ENCODE results near the gene PRRX1. TPM values are rescaled to one million over a fixed set of nuclear protein-coding genes. Genes with fewer than 3 reads are reported as not detected.

The PRRX1 gene
- total RNA-seq, 4 donors from 2014 or later, result 1.0 to 30.5 (median 2.2) TPM

DNA sequence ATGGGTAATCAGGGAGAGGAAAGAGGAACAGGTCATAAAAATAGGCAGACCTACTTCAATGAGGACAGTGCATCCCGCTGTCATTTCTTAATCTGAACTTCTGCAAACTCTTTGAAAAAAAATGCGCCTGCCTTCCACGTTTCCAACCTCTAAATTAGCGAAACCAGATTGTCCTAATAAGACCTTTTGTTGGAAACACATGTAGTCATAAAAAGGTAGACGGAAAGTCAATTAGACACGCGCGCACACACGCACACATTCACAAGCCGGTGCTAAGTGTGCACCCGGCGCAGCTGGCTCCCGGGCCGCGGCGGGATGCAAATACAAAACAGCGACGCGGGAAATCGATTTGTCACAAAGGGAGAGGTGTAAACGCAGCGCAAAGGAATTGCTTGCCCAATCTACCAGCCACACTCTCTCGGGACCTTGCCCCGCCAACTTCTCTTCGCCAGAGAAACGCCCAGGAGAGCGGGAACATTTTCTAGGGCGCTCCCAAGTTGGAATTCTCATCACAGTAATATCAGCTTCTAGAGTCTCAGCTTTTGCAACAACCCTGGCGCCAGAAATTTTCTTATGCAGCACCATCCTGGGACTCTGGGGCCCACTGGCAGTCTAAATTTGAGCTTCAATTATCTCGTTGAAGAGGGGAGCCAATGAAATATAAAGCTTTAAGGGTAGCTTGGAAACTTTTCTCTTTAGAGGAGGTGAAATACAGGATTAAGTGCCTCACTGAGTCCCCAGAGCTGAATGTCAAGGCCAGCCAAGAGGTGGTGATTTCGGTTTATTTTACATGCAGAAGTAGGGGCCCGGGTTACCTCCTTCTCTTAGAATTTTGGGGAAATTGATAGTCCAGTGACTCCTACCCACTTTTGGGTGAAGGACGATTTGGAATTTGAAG lies 4.5 kb downstream of the PRRX1 start:
- peaks cover 0 to 24% of the 10 kb centered on the region in 2 donors for H3K27me3 ChIP-seq
- no peaks in the 10 kb centered on the region for H3K36me3 ChIP-seq
- DNase-seq, result no peak
- no peak overlapping the region for H3K27ac ChIP-seq
- no peaks in the 10 kb centered on the region for H3K9me3 ChIP-seq
- TF ChIP-seq, protein P1, sequence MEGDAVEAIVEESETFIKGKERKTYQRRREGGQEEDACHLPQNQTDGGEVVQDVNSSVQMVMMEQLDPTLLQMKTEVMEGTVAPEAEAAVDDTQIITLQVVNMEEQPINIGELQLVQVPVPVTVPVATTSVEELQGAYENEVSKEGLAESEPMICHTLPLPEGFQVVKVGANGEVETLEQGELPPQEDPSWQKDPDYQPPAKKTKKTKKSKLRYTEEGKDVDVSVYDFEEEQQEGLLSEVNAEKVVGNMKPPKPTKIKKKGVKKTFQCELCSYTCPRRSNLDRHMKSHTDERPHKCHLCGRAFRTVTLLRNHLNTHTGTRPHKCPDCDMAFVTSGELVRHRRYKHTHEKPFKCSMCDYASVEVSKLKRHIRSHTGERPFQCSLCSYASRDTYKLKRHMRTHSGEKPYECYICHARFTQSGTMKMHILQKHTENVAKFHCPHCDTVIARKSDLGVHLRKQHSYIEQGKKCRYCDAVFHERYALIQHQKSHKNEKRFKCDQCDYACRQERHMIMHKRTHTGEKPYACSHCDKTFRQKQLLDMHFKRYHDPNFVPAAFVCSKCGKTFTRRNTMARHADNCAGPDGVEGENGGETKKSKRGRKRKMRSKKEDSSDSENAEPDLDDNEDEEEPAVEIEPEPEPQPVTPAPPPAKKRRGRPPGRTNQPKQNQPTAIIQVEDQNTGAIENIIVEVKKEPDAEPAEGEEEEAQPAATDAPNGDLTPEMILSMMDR (IDR thresholded peaks at IDR 0.05), result no peak
- TF ChIP-seq POLR2A (IDR thresholded peaks at IDR 0.05), result no peak
- H3K4me3 ChIP-seq, result no peak overlapping the region
- peaks cover 0 to 14% (median 0%) of the 10 kb centered on the region in 4 donors for H3K4me1 ChIP-seq

- Histone ChIP-seq H3K36me3 (no peaks in the 10 kb centered on the region), H3K27me3 (peaks cover 0 to 23% of the 10 kb centered on the region in 2 donors), H3K27ac (no peak overlapping the region), H3K4me1 (peaks cover 0 to 12% (median 0%) of the 10 kb centered on the region in 4 donors), H3K4me3 (no peak overlapping the region), H3K9me3 (no peaks in the 10 kb centered on the region)
- TF ChIP-seq, protein P1 (IDR thresholded peaks at IDR 0.05), result no peak
- no peak for TF ChIP-seq POLR2A (IDR thresholded peaks at IDR 0.05)
- no peak for DNase-seq
Observed at GRCh38 chr1:170669107-170669445, 5.1 kb downstream of the PRRX1 start.

DNA sequence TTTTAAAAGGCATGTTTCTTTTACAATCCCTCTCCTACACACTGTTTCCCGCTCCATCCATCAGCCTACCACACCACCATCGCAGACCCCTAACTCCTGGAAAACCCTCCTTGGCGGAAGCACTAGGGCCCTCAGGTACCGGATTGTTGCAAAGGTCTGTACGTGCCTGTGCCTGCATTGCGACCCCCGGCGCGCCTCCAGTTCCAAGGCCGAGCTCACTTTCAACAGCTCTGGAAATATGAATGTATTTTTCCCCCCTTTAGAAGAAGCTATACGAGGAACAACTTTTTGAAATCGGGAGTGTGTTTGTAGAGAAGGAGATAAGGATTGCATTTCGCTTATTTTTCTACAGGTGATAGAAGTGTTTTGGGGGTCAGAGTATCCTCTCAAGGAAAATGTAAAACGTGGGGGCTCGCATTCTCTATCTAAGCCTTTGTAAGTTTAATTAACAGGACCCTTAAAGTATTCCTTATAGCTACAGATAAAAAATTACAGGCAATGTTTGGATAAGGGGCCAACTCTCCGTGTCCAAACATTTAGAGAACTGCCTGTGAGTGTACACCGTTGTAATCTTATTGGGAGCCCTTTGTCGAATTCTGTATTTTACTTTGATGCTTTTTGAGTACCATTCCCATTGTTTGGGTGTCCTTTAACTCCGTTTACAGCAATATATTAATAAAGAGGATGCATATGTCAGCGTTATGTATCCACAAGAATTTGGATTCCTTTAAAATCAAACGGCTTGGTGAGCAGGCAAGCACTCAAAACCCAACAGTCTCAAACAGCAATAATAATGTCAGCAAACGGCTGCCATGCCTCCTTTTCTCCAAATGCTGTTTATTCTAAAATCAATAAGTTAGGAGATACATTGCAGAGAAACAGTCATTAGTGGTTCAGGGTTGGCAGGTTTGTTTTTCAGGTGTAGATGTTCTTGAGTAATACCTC lies 5.9 kb downstream of the PRRX1 start:
- peaks cover 0 to 18% of the 10 kb centered on the region in 2 donors for H3K27me3 ChIP-seq
- DNase-seq, result no peak
- TF ChIP-seq, protein P1 (IDR thresholded peaks at IDR 0.05), result no peak
- no peak for TF ChIP-seq POLR2A (IDR thresholded peaks at IDR 0.05)

GRCh38 chr1:170670802-170671628 lies 7.1 kb downstream of the PRRX1 start:
- no peaks in the 10 kb centered on the region for H3K4me1 ChIP-seq
- no peak overlapping the region for H3K4me3 ChIP-seq
- H3K9me3 ChIP-seq, result no peaks in the 10 kb centered on the region
- H3K36me3 ChIP-seq, result no peaks in the 10 kb centered on the region
- H3K27me3 ChIP-seq, result peaks cover 0 to 18% of the 10 kb centered on the region in 2 donors
- TF ChIP-seq, protein P1 (IDR thresholded peaks at IDR 0.05), result peak in 4 of 6 experiments; percentile 25 to 47 (median 36)
- TF ChIP-seq POLR2A (IDR thresholded peaks at IDR 0.05), result no peak
- H3K27ac ChIP-seq, result no peak overlapping the region
- DNase-seq, result peak in 1 of 3 donors; percentile 58

More for the DNA sequence above, 5.9 kb downstream of the PRRX1 start:
- Histone ChIP-seq H3K27ac (no peak overlapping the region), H3K4me3 (no peak overlapping the region), H3K36me3 (no peaks in the 10 kb centered on the region), H3K9me3 (no peaks in the 10 kb centered on the region), H3K4me1 (peaks cover 0 to 4% (median 0%) of the 10 kb centered on the region in 4 donors)

DNA sequence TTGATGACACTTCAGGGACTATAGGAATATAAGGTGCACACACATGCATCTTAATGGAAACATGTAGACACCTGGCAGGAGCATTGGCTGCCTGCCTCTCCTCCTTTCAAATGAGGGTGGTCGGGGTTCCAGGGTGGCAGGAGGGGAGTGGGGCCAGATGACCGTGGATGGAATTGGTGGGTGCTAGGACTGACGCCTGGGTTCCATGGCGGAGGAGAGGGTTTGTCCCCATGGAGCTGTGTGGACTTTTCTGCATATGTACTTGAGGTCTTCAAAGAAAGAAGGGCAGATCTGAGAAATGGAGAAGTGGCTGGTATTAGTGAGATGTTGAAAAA lies 7.7 kb downstream of the PRRX1 start:
- H3K27me3 ChIP-seq, result peaks cover 0 to 15% of the 10 kb centered on the region in 2 donors
- H3K9me3 ChIP-seq, result no peaks in the 10 kb centered on the region
- TF ChIP-seq, protein P1 (IDR thresholded peaks at IDR 0.05), result no peak
- no peak for TF ChIP-seq POLR2A (IDR thresholded peaks at IDR 0.05)
- H3K27ac ChIP-seq, result no peak overlapping the region
- no peaks in the 10 kb centered on the region for H3K4me1 ChIP-seq
- H3K4me3 ChIP-seq, result no peak overlapping the region
- no peak for DNase-seq
- no peaks in the 10 kb centered on the region for H3K36me3 ChIP-seq

All from Peyer's patch (tissue), 4 donors.